NOMO-1 treated with dmso at 0.1 percent for 144 hours (cell line): ENCODE measurements around the gene CLTRN.
"Not testable (repeated sequence)": the region's sequence is repeated elsewhere in the genome, so short reads cannot be mapped to it uniquely, and the experiment has no call there.

Source experiments
- DNase-seq: peaks from one replicate; lab custom pipeline; 2025; ENCODE audit not compliant: unreplicated experiment; lab: John Stamatoyannopoulos, UW

The CLTRN gene

GRCh38 chrX:15664487-15665444 lies at the start of gene CLTRN:
Gene CLTRN (minus strand): TSS chrX:15664805. CDS start chrX:15664775, 30 bp downstream.
- DNase-seq = no peak

GRCh38 chrX:15704273-15704672 lies 39.7 kb upstream of the CLTRN start:
- DNase-seq = not testable (repeated sequence)

- DNase-seq = not testable (repeated sequence)
Observed at GRCh38 chrX:15703809-15704208, 39.2 kb upstream of the CLTRN start.

- no peak for DNase-seq
Observed at GRCh38 chrX:15702488-15703371, 38.1 kb upstream of the CLTRN start.

- no peak for DNase-seq
Observed at GRCh38 chrX:15696516-15696915, 31.9 kb upstream of the CLTRN start.

GRCh38 chrX:15694941-15695451 lies 30.4 kb upstream of the CLTRN start:
- no peak for DNase-seq

GRCh38 chrX:15686818-15687685 lies 22.4 kb upstream of the CLTRN start:
- peak; percentile 36 for DNase-seq

- no peak for DNase-seq
Observed at GRCh38 chrX:15683193-15683592, 18.6 kb upstream of the CLTRN start.

GRCh38 chrX:15681433-15681832 lies 16.8 kb upstream of the CLTRN start:
- no peak for DNase-seq

GRCh38 chrX:15680401-15680800 lies 15.8 kb upstream of the CLTRN start:
- no peak for DNase-seq

- no peak for DNase-seq
Observed at GRCh38 chrX:15679246-15679645, 14.6 kb upstream of the CLTRN start.

- no peak for DNase-seq
Observed at GRCh38 chrX:15678339-15678738, 13.7 kb upstream of the CLTRN start.

GRCh38 chrX:15676886-15677285 lies 12.3 kb upstream of the CLTRN start:
- DNase-seq = peak; percentile 36

- peak; percentile 89 for DNase-seq
Observed at GRCh38 chrX:15675490-15675921, 10.9 kb upstream of the CLTRN start.

GRCh38 chrX:15674841-15675489 lies 10.4 kb upstream of the CLTRN start:
- DNase-seq = peak; percentile 97

GRCh38 chrX:15674514-15674840 lies 9.9 kb upstream of the CLTRN start:
- DNase-seq = no peak

- DNase-seq = no peak
Observed at GRCh38 chrX:15673970-15674369, 9.4 kb upstream of the CLTRN start.

GRCh38 chrX:15672881-15673280 lies 8.3 kb upstream of the CLTRN start:
- DNase-seq = no peak

- no peak for DNase-seq
Observed at GRCh38 chrX:15663439-15663838, 1.2 kb downstream of the CLTRN start.

- not testable (repeated sequence) for DNase-seq
Observed at GRCh38 chrX:15654804-15655203, 9.8 kb downstream of the CLTRN start.
